Fibroblast of villous mesenchyme (primary cell): ENCODE results near the gene RTP3. TPM values are rescaled to one million over a fixed set of nuclear protein-coding genes. Genes with fewer than 3 reads are reported as not detected.
A peak's percentile ranks its signal among the peaks of the same experiment; 100 is the strongest.

Experiments used
- DNase-seq: peaks from one replicate; pipeline ENCODE4 v3.0.0-alpha.2; 2010; ENCODE audit warnings: low read depth
- H3K4me3 ChIP-seq: 2 replicates; pipeline ENCODE4 v1.5.1; 2011; ENCODE audit warnings: low read depth, mild to moderate bottlenecking, low read length
- CTCF ChIP-seq: IDR thresholded peaks from 2 replicates; pipeline ENCODE4 v1.5.1; 2012; ENCODE audit warnings: low read depth, mild to moderate bottlenecking, low read length; ENCODE audit not compliant: insufficient read depth
- total RNA-seq: library from RNA; depleted of rRNA; stranded (reverse); fragments of >200 nt; gene quantifications from 2 replicates; pipeline ENCODE4 v1.2.3, GENCODE V29; 2012

The RTP3 gene
- total RNA-seq, 1 donor = 0.43 TPM

GRCh38 chr3:46482632-46483350 is 15.0 kb upstream of the RTP3 start:
- DNase-seq = no peak
- H3K4me3 ChIP-seq = no peak overlapping the region
- TF ChIP-seq CTCF = no peak

GRCh38 chr3:46483825-46484224 is 14.0 kb upstream of the RTP3 start:
- peak; percentile 3 for TF ChIP-seq CTCF
- H3K4me3 ChIP-seq = no peak overlapping the region
- no peak for DNase-seq

- no peak for DNase-seq
- TF ChIP-seq CTCF = no peak
- no peak overlapping the region for H3K4me3 ChIP-seq
Measured at GRCh38 chr3:46484388-46484787, 13.4 kb upstream of the RTP3 start.

GRCh38 chr3:46484911-46485778 is 12.6 kb upstream of the RTP3 start:
- DNase-seq = no peak
- H3K4me3 ChIP-seq = no peak overlapping the region
- no peak for TF ChIP-seq CTCF

GRCh38 chr3:46485779-46486175 is 12.0 kb upstream of the RTP3 start:
- no peak for TF ChIP-seq CTCF
- no peak for DNase-seq
- no peak overlapping the region for H3K4me3 ChIP-seq

- TF ChIP-seq CTCF = peak; percentile 100
- no peak overlapping the region for H3K4me3 ChIP-seq
- DNase-seq = peak; percentile 84
Measured at GRCh38 chr3:46488735-46489361, 8.9 kb upstream of the RTP3 start.
